NCI-H187 (cell line): Measurements from ENCODE around the gene FGF10.

ENCODE experiments used
- DNase-seq, 2 experiments: peaks; one replicate each; lab custom pipeline; 2025; lab: John Stamatoyannopoulos, UW

Gene FGF10

GRCh38 chr5:44389090-44389822 lies at the start of gene FGF10:
Gene FGF10 (minus strand): TSS chr5:44389420. CDS start chr5:44388682, 738 bp downstream.
- DNase-seq = no peak

DNA sequence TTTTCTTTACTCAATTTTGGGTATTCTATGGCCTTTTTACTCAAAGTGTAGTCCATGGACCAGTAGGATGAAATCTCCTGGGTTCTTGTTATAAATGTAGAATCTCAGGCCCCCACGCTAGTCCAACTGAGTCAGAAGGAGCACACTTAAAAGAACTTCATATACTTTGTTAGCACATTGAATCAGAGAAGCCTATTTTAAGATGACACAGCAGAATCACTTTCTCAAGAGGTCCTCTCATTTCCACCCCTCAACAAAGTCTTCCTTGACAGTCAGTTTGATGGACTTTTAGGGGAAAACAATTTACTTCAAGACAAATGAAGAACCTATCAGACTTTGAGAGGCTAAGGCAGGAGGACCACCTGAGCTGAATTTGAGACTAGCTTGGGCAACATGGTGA lies 37.7 kb upstream of the FGF10 start:
- no peak for DNase-seq

GRCh38 chr5:44412286-44412685 lies 23.1 kb upstream of the FGF10 start:
- no peak for DNase-seq

- DNase-seq = no peak
Measured at GRCh38 chr5:44402084-44402483, 12.9 kb upstream of the FGF10 start.

DNA sequence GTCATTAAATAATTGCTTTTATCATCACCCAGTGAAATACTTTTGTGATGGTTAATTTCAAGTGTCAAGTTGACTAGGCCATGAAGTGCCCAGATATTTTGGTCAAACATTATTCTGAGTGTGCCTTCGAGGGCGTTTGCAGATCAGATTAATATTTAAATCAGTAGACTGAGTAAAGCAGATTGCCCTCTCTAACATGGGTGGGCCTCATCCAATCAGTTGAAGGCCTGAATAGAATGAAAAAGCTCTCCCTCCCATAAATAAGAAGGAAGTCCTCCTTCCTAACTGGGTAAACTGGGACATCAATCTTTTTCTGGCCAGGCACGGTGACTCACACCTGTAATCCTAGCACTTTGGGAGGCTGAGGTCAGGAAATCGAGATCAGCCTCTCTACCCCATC lies 12.4 kb upstream of the FGF10 start:
- no peak for DNase-seq

GRCh38 chr5:44398382-44398781 lies 9.2 kb upstream of the FGF10 start:
- no peak for DNase-seq

- DNase-seq = no peak
Measured at GRCh38 chr5:44396312-44396711, 7.1 kb upstream of the FGF10 start.

- no peak for DNase-seq
Measured at GRCh38 chr5:44390351-44390750, 1.1 kb upstream of the FGF10 start.

DNA sequence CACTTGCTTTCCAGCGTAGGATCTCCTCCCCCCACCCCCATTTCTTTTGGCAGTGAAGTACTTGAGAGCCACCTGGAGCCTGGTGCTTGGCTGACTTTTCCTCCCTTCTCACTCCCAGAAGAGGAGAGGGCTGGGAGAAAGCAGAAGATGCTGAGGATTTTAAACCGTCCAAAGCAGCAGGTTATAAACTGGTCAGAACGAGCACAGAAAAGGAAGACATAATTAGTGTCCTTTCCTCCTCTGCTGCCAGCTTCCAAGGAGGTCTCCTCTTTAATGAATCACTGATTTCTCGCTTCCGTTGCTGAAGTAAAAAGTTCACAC lies 563 bp upstream of the FGF10 start:
- DNase-seq = no peak

DNA sequence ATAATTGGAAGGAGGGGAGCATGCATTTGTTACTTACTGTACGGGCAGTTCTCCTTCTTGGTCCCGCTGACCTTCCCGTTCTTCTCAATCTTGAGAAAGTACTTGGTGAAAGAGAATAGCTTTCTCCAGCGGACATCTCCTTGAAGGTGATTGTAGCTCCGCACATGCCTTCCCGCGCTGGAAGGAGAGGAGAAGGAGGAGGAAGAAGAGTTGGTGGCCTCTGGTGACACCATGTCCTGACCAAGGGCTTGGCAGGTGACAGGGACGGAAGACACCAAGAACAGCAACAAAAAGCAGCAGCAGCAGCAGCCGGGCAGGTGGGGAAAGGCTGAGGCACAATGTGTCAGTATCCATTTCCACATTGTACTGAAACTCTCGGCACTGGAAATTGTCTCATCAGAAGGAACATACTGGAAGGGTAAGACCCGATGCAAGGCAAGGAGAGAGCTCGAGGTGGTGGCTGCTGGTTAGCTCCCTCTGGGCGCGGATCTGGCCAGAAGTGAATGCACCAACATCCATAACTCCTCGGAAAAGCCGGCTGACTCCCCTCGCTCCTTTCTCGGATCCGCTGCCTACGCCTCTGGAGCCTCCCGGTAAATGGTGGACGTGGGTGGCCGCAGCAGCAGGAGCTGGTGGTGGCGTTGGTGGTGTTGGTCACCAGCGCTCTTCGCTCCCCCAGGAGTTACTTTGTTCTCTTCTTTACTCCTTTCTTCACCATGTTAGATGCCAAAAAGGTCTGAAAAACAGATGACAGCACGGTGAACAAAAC lies 715 bp downstream of the FGF10 start:
- DNase-seq = no peak

- no peak for DNase-seq
Measured at GRCh38 chr5:44387921-44388320, 1.3 kb downstream of the FGF10 start.

- no peak for DNase-seq
Measured at GRCh38 chr5:44387406-44387805, 1.8 kb downstream of the FGF10 start.

DNA sequence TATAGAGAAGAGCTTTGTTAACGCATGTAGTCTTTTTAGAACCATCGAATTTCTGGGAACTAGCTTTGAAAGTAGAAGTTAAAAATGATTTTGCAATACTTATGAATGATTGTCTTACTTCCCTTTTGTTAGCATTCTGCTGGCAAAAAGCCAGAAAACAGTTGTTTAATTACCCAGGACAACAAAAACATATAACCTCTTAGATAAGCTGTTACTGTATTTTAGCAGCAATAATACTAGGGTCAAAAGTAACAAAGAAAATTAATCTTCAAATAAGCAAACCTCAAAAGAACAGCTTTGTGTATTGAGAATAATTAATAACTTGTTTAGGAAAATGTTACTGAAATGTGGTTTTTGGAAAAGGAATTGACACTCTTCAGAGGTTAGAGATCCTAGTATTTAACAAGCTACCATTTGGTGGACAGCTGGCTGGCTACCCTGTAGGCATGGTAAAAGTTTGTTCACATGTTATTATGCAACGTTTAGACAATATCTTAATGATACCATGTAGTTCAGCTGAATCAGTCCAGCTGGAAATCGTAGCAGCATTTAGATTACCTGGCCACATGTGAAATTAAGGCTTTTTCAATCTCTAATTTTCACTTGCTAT lies 3.8 kb downstream of the FGF10 start:
- no peak for DNase-seq

- no peak for DNase-seq
Measured at GRCh38 chr5:44384816-44385215, 4.4 kb downstream of the FGF10 start.

GRCh38 chr5:44382894-44383293 lies 6.3 kb downstream of the FGF10 start:
- no peak for DNase-seq

GRCh38 chr5:44377057-44377456 lies 12.2 kb downstream of the FGF10 start:
- no peak for DNase-seq

DNA sequence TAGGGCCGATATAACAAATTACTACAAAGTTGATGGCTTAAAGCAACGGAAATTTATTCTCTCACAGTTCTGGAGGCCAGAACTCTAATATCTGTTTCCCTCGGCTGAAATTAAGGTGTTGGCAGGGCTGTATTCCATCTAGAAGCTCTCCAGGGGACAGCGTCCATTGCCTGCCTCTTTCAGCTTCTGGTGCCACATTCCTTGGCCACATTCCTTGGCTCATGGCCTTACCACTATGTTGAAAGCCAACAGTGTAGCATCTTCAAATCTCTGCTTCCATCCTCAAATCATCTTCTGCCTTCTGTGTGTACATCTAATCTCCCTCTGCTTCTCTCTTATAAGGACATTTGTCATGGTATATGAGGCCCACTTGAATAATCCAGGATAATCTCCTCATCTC lies 17.2 kb downstream of the FGF10 start:
- no peak for DNase-seq

DNA sequence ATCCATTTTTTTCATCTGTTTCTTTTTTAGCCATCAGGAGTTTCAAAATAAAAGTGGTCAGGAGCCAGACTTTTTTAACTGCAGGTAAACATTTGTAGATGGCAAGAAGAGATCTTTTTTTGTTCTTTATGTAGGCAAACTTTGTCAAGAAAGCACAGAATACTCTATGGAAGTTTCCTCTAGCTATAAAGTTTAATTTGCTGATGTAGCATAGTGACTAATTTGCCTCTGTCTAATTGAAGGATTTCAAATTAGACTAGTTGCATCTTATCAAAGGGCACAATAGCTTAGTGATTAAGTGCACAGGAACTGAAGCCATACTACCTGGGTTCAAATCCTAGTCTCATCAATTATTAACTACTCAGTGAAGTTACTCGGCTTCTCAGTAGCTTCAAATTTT lies 22.0 kb downstream of the FGF10 start:
- no peak for DNase-seq

GRCh38 chr5:44365345-44365744 lies 23.9 kb downstream of the FGF10 start:
- DNase-seq = no peak

DNA sequence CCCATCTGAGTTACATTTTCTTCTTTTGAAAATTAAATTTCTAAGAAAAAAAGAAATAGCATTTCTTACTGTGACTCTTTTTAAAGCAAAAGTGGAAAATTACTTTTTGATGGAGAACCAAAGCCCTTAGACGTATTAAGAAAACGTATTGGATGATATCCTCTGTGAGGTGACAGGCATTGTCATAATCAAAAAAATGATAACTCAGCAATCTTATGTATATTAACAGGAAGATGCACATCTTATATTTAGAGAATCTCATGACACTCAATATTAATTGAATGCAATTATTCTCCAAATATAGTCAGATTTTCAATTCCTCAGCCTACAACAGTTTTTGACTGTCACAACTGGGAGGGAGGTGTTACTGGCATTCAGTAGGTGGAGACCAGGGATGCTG lies 25.1 kb downstream of the FGF10 start:
- DNase-seq = no peak

GRCh38 chr5:44361342-44362001 lies 27.7 kb downstream of the FGF10 start:
- DNase-seq = no peak

- DNase-seq = no peak
Measured at GRCh38 chr5:44360919-44361318, 28.3 kb downstream of the FGF10 start.

DNA sequence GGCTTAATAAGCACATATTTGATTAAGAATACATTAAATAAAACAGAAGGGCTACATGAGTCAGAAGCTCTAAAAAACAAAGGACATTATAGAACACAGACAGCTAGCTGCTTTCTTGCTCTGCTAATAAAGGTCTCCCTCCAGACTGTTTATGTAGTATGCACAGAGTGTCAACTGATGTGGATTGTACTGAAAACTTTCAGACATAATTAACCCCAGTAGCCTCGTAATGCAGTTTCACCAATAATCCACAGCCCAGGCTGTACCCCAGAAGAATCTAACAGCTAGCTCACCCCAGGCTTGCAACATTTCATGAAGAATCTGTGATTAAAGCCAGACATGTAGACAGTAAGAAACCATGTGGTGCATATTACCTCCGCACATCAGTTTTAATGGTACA lies 30.8 kb downstream of the FGF10 start:
- no peak for DNase-seq
